Right lobe of liver (tissue), 4 donors: Measurements from ENCODE around the gene COL25A1.

ENCODE experiments used
- CTCF ChIP-seq, 4 donors: fragments of 200-600 bp in 3 of 4; fragments of 450-650 bp in 1 of 4; IDR thresholded peaks; one replicate each; pipeline versions ENCODE4 v1.5.1 to v1.8.0; 2016 to 2022; ENCODE audit warnings: antibody characterized with exemption in 4 of 4, mild to moderate bottlenecking in 2 of 4
- POLR2A ChIP-seq: fragments of 450-650 bp; IDR thresholded peaks from one replicate; pipeline ENCODE4 v1.6.1; 2017; ENCODE audit warnings: antibody characterized with exemption, mild to moderate bottlenecking
- donor health status: DM: no; HTN: no; CAD: no.
- donor health status: DM: no; HTN: no; CAD: no.
- donor health status: DM: no; HTN: yes; CAD: no.

- TF ChIP-seq CTCF (IDR thresholded peaks at IDR 0.05) (no peak), POLR2A (no peak)
These were observed 370.5 kb downstream of the COL25A1 start for GRCh38 chr4:108931926-108932325.
